Testis (tissue), 3 donors: ENCODE results near the gene RALGPS1. TPM values are rescaled to one million over a fixed set of nuclear protein-coding genes. Genes with fewer than 3 reads are reported as not detected.

Experiments
- DNase-seq: peaks from one replicate; pipeline ENCODE4 v3.0.0-alpha.2; 2019
- H3K27ac ChIP-seq, 2 donors: fragments of 200-600 bp; sonication (generic); one replicate each; pipeline ENCODE4 v1.5.1; 2019
- H3K27me3 ChIP-seq: fragments of 200-600 bp; sonication (generic); one replicate; pipeline ENCODE4 v1.5.1; 2019
- H3K36me3 ChIP-seq: fragments of 200-600 bp; sonication (generic); one replicate; pipeline ENCODE4 v1.5.1; 2017; ENCODE audit warnings: low read depth; ENCODE audit errors: missing control alignments
- H3K4me1 ChIP-seq: fragments of 200-600 bp; sonication (generic); one replicate; pipeline ENCODE4 v1.5.1; 2019
- H3K4me3 ChIP-seq, 2 donors: fragments of 200-600 bp; sonication (generic); one replicate each; pipeline ENCODE4 v1.5.1; 2017 to 2019
- H3K9me3 ChIP-seq: fragments of 200-600 bp; sonication (generic); one replicate; pipeline ENCODE4 v1.5.1; 2017
- CTCF ChIP-seq, 3 experiments: fragments of 450-650 bp in 2 of 3; fragments of 200-600 bp in 1 of 3; sonication (generic) in 1 of 3; IDR thresholded peaks; one replicate each; pipeline ENCODE4 v1.5.1; 2016 to 2019; ENCODE audit warnings: antibody characterized with exemption in 3 of 3, mild to moderate bottlenecking in 2 of 3, moderate library complexity in 1 of 3
- POLR2A ChIP-seq: fragments of 450-650 bp; IDR thresholded peaks from one replicate; pipeline ENCODE4 v1.6.1; 2017; ENCODE audit warnings: antibody characterized with exemption, mild to moderate bottlenecking, moderate library complexity
- WGBS, 2 donors: methylation state at CpG; one replicate each; pipeline ENCODE4 v1.1.5; 2018; 5-methylcytosine and 5-hydroxymethylcytosine counted together
- intact Hi-C: fragments of 100-400 bp; cut with DNase I; formaldehyde crosslinking; loops from one replicate; pipeline ENCODE4 v1.15.1; 2023; ENCODE audit warnings: low total_unique reads
- polyA plus RNA-seq: library from polyadenylated mRNA; stranded (reverse); fragments of 350-450 nt; fragmentation: Illumina TruSeq; extraction: RNeasy Lipid Tissue Mini Kit (QIAGEN cat#74804); gene quantifications from one replicate; pipeline ENCODE4 v1.2.3, GENCODE V29; 2014; ENCODE audit warnings: low read depth, low replicate concordance; ENCODE audit not compliant: insufficient read depth
- total RNA-seq, 2 donors: library from RNA; depleted of rRNA; stranded (reverse); fragments of >200 nt; gene quantifications; one replicate each; pipeline ENCODE4 v1.2.3, GENCODE V29; 2016

RALGPS1 gene
- total and polyA plus RNA-seq, 3 donors from 2014 or later, result 35.9 to 48.6 (median 36.9) TPM

- Histone ChIP-seq H3K36me3 (no peaks in the 10 kb centered on the region), H3K4me1 (peaks cover 35% of the 10 kb centered on the region), H3K9me3 (no peaks in the 10 kb centered on the region), H3K4me3 (no peak overlapping the region), H3K27ac (peak overlapping the region; percentile 83 to 90), H3K27me3 (no peaks in the 10 kb centered on the region)
- intact Hi-C loops, result no loop called here
- WGBS, 2 donors, result 43 to 71% methylated on average over 5 to 6 of the region's 6 CpGs
- DNase-seq, result no peak
- TF ChIP-seq CTCF (IDR thresholded peaks at IDR 0.05), result no peak
- no peak for TF ChIP-seq POLR2A
Measured at GRCh38 chr9:127089631-127090081, 175.1 kb downstream of the RALGPS1 start.

GRCh38 chr9:127090341-127090985 lies 175.9 kb downstream of the RALGPS1 start:
- DNase-seq, result peak; percentile 76
- Histone ChIP-seq H3K36me3 (no peaks in the 10 kb centered on the region), H3K27me3 (no peaks in the 10 kb centered on the region), H3K9me3 (no peaks in the 10 kb centered on the region), H3K27ac (peak overlapping the region; percentile 83 to 90), H3K4me1 (peaks cover 34% of the 10 kb centered on the region), H3K4me3 (no peak overlapping the region)
- WGBS, 2 donors, result 35 to 59% methylated on average over 3 to 6 of the region's 6 CpGs
- intact Hi-C loops, result no loop called here
- TF ChIP-seq CTCF (IDR thresholded peaks at IDR 0.05) (no peak), POLR2A (no peak)

DNA sequence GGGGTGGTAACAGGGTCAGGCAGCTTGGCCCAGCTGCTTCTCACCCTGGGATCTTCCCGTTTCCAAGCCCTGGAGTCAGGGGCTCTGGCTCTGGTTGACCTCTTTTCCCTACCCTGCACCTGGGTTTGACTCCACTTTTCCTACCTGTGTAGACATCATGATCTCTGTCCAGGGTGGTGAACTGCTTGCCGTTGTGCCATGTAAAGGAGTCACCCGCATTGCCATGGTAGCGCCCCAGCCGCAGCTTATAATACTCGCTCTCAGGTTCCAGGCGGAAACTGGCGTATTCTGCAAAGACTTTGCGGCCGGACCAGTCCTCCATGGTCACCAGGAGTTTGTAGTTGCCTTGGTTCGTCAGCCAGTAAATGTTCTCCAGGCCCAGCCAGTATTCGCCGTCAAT lies 176.9 kb downstream of the RALGPS1 start:
- no peak for DNase-seq
- intact Hi-C loops, result no loop called here
- Histone ChIP-seq H3K9me3 (no peaks in the 10 kb centered on the region), H3K27ac (peak overlapping the region; percentile 83 to 90), H3K27me3 (no peaks in the 10 kb centered on the region), H3K4me3 (no peak overlapping the region), H3K36me3 (no peaks in the 10 kb centered on the region), H3K4me1 (peaks cover 34% of the 10 kb centered on the region)
- TF ChIP-seq CTCF (IDR thresholded peaks at IDR 0.05) (no peak), POLR2A (no peak)
- 88 to 93% methylated on average over 13 of the region's 13 CpGs for WGBS, 2 donors

GRCh38 chr9:127092041-127092608 lies 177.5 kb downstream of the RALGPS1 start:
- 89 to 90% methylated on average over 11 of the region's 11 CpGs for WGBS, 2 donors
- Histone ChIP-seq H3K27me3 (no peaks in the 10 kb centered on the region), H3K36me3 (no peaks in the 10 kb centered on the region), H3K9me3 (no peaks in the 10 kb centered on the region), H3K4me1 (peaks cover 34% of the 10 kb centered on the region), H3K27ac (peak overlapping the region; percentile 83 to 90), H3K4me3 (no peak overlapping the region)
- no peak for DNase-seq
- intact Hi-C loops, result no loop called here
- no peak for TF ChIP-seq POLR2A
- no peak for TF ChIP-seq CTCF (IDR thresholded peaks at IDR 0.05)
